ENCODE results near the gene SLC38A2.

SLC38A2 gene

GRCh38 chr12:46343118-46343852 lies 29.3 kb downstream of the SLC38A2 start:
- H3K4me3 ChIP-seq (ENCODE audit: low read length), result no peak overlapping the region

DNA sequence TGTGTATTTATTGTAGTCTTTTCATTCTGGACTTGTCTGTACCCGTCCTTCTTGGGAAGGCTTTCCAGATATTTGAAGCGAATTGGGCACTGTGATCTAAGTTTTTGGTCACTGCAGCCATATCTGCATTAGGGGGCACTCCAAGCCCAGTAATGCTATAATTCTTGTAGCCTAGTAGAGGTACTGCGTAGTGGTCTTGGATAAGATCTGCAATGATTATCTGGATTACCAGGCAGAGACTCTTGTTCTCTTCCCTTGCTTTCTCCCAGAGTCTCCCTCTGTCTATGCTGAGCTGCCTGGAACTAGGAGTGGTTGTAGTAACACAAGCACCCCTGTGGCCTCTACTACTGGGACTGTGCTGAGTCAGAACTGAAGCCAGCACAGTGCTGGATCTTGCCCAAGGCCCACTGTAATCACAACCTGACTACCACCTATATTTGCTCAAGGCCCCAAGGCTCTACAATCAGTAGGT lies 30.0 kb downstream of the SLC38A2 start:
- Histone ChIP-seq H4K20me1 (ENCODE audit: control insufficient read depth, insufficient read depth, low read depth, low read length) (no peaks in the 10 kb centered on the region), H3K4me3 (ENCODE audit: low read length) (no peak overlapping the region), H3K27me3 (ENCODE audit: control insufficient read depth, low read length) (no peaks in the 10 kb centered on the region), H3K9me2 (replicated peaks; ENCODE audit: control insufficient read depth, low read length) (no peaks in the 10 kb centered on the region), H3K9me3 (ENCODE audit: control insufficient read depth, insufficient read depth, low read length) (no peaks in the 10 kb centered on the region), H3F3A (ENCODE audit: control insufficient read depth, insufficient read depth) (no peaks in the 10 kb centered on the region), H3K79me2 (ENCODE audit: control insufficient read depth, low read length) (no peaks in the 10 kb centered on the region), H3K4me1 (ENCODE audit: control insufficient read depth, low read length) (no peaks in the 10 kb centered on the region), H3K27ac (ENCODE audit: low read depth, low read length) (no peak overlapping the region), H3K4me2 (ENCODE audit: low read length) (no peak overlapping the region), H3K36me3 (ENCODE audit: control insufficient read depth, low read length) (no peaks in the 10 kb centered on the region)
- TF ChIP-seq CTCF (IDR thresholded peaks at IDR 0.05; ENCODE audit: low read depth, low read length, poor library complexity, severe bottlenecking) (peak; percentile 66), EZH2phosphoT487 (IDR thresholded peaks at IDR 0.05; ENCODE audit: borderline replicate concordance, low read length) (no peak)

More at GRCh38 chr12:46343118-46343852, 29.3 kb downstream of the SLC38A2 start:
- Histone ChIP-seq H3K79me2 (ENCODE audit: control insufficient read depth, low read length) (no peaks in the 10 kb centered on the region), H3K4me1 (ENCODE audit: control insufficient read depth, low read length) (no peaks in the 10 kb centered on the region), H3K36me3 (ENCODE audit: control insufficient read depth, low read length) (no peaks in the 10 kb centered on the region), H4K20me1 (ENCODE audit: control insufficient read depth, insufficient read depth, low read depth, low read length) (no peaks in the 10 kb centered on the region), H3K27ac (ENCODE audit: low read depth, low read length) (no peak overlapping the region), H3K4me2 (ENCODE audit: low read length) (no peak overlapping the region), H3K9me2 (replicated peaks; ENCODE audit: control insufficient read depth, low read length) (no peaks in the 10 kb centered on the region), H3K27me3 (ENCODE audit: control insufficient read depth, low read length) (no peaks in the 10 kb centered on the region), H3K9me3 (ENCODE audit: control insufficient read depth, insufficient read depth, low read length) (no peaks in the 10 kb centered on the region), H3F3A (ENCODE audit: control insufficient read depth, insufficient read depth) (no peaks in the 10 kb centered on the region)
- no peak for TF ChIP-seq CTCF (IDR thresholded peaks at IDR 0.05; ENCODE audit: low read depth, low read length, poor library complexity, severe bottlenecking)
- no peak for TF ChIP-seq EZH2phosphoT487 (IDR thresholded peaks at IDR 0.05; ENCODE audit: borderline replicate concordance, low read length)

DNA sequence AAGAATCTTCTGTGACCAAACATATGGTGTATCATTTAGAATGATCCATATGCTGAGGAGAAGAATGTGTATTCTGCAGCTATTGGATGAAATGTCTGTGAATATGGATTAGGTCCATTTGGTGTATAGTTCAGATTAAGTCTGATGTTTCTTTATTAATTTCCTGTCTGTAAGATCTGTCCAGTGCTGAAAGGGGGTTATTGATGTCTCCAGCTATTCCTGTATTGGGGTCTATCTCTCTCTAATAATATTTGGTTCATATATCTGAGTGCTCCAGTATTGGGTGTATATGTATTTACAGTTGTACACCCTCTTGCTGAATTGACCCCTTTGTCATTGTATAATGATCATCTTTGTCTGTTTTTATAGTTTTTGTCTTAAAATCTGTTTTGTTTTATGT lies 33.5 kb downstream of the SLC38A2 start:
- Histone ChIP-seq H3K9me3 (ENCODE audit: control insufficient read depth, insufficient read depth, low read length) (no peaks in the 10 kb centered on the region), H3K27ac (ENCODE audit: low read depth, low read length) (no peak overlapping the region), H3K27me3 (ENCODE audit: control insufficient read depth, low read length) (no peaks in the 10 kb centered on the region), H3K4me1 (ENCODE audit: control insufficient read depth, low read length) (no peaks in the 10 kb centered on the region), H3K79me2 (ENCODE audit: control insufficient read depth, low read length) (no peaks in the 10 kb centered on the region), H3K9me2 (replicated peaks; ENCODE audit: control insufficient read depth, low read length) (no peaks in the 10 kb centered on the region), H3K4me2 (ENCODE audit: low read length) (no peak overlapping the region), H3F3A (ENCODE audit: control insufficient read depth, insufficient read depth) (no peaks in the 10 kb centered on the region), H4K20me1 (ENCODE audit: control insufficient read depth, insufficient read depth, low read depth, low read length) (no peaks in the 10 kb centered on the region), H3K4me3 (ENCODE audit: low read length) (no peak overlapping the region), H3K36me3 (ENCODE audit: control insufficient read depth, low read length) (no peaks in the 10 kb centered on the region)
- TF ChIP-seq EZH2phosphoT487 (IDR thresholded peaks at IDR 0.05; ENCODE audit: borderline replicate concordance, low read length), result no peak
- TF ChIP-seq CTCF (IDR thresholded peaks at IDR 0.05; ENCODE audit: low read depth, low read length, poor library complexity, severe bottlenecking), result no peak

All from DOHH2 (cell line).